H1 (cell line): ENCODE data around the gene CSF3. TPM values are rescaled to one million over a fixed set of nuclear protein-coding genes. Genes with fewer than 3 reads are reported as not detected.

Experiments
- FOSL1 ChIP-seq: IDR thresholded peaks from 2 replicates; pipeline ENCODE4 v1.6.1; 2011; ENCODE audit warnings: mild to moderate bottlenecking, low read depth, low read length, moderate library complexity; ENCODE audit not compliant: insufficient read depth
- KDM5A ChIP-seq: fragments of 200-600 bp; IDR thresholded peaks from 2 replicates; pipeline ENCODE4 v1.7.1; 2012; ENCODE audit warnings: mild to moderate bottlenecking, low read length, inconsistent platforms, mixed read lengths
- POU5F1 ChIP-seq: IDR thresholded peaks from 2 replicates; pipeline ENCODE4 v1.6.1; 2011; ENCODE audit warnings: low read depth, mild to moderate bottlenecking, low read length, moderate library complexity
- RNF2 ChIP-seq: fragments of 200-900, 300-1000 bp; sonication (generic); IDR thresholded peaks from 2 replicates; pipeline ENCODE4 v1.7.1; 2016; ENCODE audit warnings: borderline replicate concordance, low read depth, mild to moderate bottlenecking, antibody characterized with exemption, low read length; ENCODE audit not compliant: poor library complexity, severe bottlenecking; ENCODE audit errors: missing control alignments
- SIRT6 ChIP-seq: IDR thresholded peaks from one replicate; pipeline ENCODE4 v1.7.1; 2012; ENCODE audit warnings: low read length, inconsistent platforms
- polyA plus RNA-seq, 7 experiments: library from polyadenylated mRNA; depleted of rRNA in 3 of 7; stranded (reverse) in 5 of 7; unstranded in 2 of 7; fragments of >200 nt in 5 of 7; fragments of 200-250 nt in 2 of 7; gene quantifications; 1 replicate in 5 of 7; 2 replicates in 1 of 7; 4 replicates in 1 of 7; pipeline versions ENCODE4 v1.2.1 to v1.2.3, GENCODE V29; 2011 to 2013; ENCODE audit warnings: missing spikeins in 2 of 7, mixed read lengths in 2 of 7
- total RNA-seq: library from RNA; stranded (reverse); fragmentation: NEBNext Ultra II Directional; extraction: Animal tissue kit (Norgen Biotek cat#: 25700); gene quantifications from 2 replicates; pipeline ENCODE4 v1.2.1, GENCODE V29; 2021
- TF ChIP-seq, protein P1 (sequence below): IDR thresholded peaks from 2 replicates; pipeline ENCODE4 v1.6.1; 2011; ENCODE audit warnings: low read length, improper control_type of control experiment

CSF3 gene
- total and polyA plus RNA-seq, 2 of the 8 experiments (the other 6 are each of a cell fraction or from before 2014, with no cell fraction given): 0.03 TPM; not detected in 1

DNA sequence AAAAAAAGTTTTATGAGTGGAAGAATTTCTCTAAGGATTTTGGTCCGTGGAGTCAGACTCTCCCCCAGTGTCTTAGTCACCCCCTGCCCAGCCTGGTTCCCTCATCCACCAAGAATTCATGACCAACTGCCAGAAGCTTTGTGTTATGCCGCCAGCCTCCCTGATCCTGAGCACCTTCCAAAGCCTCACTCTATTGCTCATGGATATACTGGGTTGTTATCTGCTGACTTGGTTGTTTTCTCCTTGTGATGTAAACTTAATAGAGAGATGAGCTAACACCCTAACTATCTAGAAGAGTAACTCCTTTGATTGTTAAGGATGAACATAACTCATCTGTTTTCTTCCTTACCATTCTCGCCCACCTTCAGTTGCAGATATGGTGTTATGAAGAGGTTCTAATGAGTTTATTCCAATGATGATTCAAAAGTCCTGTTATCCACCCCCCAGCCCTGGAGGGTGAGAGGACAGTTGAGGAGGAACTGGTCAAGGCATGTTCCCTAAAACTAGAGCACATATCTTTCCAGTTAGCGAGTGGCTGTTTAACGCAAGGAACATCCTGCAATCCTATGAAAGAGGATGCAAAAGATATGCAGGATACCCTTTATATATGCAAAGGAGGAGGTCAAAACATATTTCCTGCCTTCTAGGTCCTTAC lies 36.1 kb upstream of the CSF3 start (continued):
- TF ChIP-seq FOSL1: no peak
- no peak for TF ChIP-seq SIRT6
- TF ChIP-seq POU5F1: no peak
- TF ChIP-seq KDM5A: no peak
- TF ChIP-seq, protein P1, sequence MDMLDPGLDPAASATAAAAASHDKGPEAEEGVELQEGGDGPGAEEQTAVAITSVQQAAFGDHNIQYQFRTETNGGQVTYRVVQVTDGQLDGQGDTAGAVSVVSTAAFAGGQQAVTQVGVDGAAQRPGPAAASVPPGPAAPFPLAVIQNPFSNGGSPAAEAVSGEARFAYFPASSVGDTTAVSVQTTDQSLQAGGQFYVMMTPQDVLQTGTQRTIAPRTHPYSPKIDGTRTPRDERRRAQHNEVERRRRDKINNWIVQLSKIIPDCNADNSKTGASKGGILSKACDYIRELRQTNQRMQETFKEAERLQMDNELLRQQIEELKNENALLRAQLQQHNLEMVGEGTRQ: no peak
- TF ChIP-seq RNF2: no peak
- TF ChIP-seq, all 59 proteins: peak for 0
